ENCODE measurements around the gene PXMP4. TPM values are rescaled to one million over a fixed set of nuclear protein-coding genes. Genes with fewer than 3 reads are reported as not detected.

Gene PXMP4
- total and polyA plus RNA-seq, 9 of the 15 experiments (the other 6 are each of a cell fraction or from before 2014, with no cell fraction given) = 4.8 to 29.1 (median 6.8) TPM

DNA sequence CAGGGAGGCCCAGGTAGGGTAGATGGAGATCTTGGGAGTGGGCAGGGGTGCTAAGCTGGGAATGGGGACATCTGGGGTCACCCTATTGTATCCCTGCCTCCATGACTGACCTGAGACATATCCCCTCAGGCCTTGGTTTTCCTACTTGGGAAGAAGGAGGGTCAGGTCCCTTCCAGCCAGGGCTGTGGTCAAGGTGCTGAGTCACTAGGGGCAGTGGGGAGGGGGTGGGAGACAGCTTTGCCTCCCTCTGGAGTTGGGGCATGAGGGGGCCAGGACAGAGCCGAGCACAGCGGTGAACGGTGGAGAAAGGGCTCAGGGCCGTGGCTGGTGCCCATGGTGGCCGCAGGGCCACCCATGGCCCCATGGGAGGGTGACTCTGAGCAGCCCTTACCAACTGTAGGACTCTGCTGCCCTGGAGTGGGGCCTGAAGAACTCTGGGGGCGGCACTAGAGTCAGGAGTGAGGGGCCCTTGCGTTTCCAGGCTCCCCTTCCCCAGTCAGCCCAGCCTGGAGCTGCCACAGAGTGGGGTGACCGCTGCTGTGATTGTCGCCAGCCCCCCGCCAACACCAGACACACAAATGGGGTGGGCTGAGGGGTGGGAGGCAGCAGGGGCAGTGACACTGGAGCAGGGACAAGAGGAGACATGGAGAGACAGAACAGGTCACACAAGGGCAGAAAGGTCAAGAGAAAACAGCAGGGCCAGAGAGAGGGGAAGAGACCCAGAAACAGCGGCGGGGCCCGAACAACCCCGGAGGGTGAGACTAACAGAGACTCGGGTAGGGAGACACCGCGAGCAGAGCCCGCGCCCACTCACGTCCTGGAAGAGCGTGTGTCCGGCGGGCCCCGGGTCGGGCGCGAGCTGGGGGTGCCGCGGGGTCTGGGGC is 46.5 kb downstream of the PXMP4 start (continued):
- TF ChIP-seq RCOR1 (IDR thresholded peaks at IDR 0.05; ENCODE audit: borderline replicate concordance in 1 of 2, low read depth in 2 of 2, low read length in 2 of 2) (no peak), TAF15 (IDR thresholded peaks at IDR 0.05; ENCODE audit: low read depth, low read length) (no peak), MLLT1 (IDR thresholded peaks at IDR 0.05) (peak in 1 of 2 experiments; percentile 60; a peak in 1 of 4 replicates), POLR2B (IDR thresholded peaks at IDR 0.05; ENCODE audit: low read depth, partially characterized antibody) (no peak), SAP30 (IDR thresholded peaks at IDR 0.05; ENCODE audit: borderline replicate concordance, insufficient read depth, low read depth, low read length, poor library complexity, severe bottlenecking) (peak; percentile 6), C11orf30 (IDR thresholded peaks at IDR 0.05; ENCODE audit: low read depth) (peak; percentile 82), ATF1 (CRISPR knock-in tag; IDR thresholded peaks at IDR 0.05) (no peak), ATF1 (tag; IDR thresholded peaks at IDR 0.05) (no peak), STAG1 (CRISPR knock-in tag; IDR thresholded peaks at IDR 0.05; ENCODE audit: borderline replicate concordance) (0 out of 2 replicates have a peak, but pooled peaks have one; percentile 17), BACH1 (tag; IDR thresholded peaks at IDR 0.05) (no peak), ZFP30 (CRISPR knock-in tag; IDR thresholded peaks at IDR 0.05; ENCODE audit: borderline replicate concordance) (no peak)
- TF ChIP-seq, protein P1, sequence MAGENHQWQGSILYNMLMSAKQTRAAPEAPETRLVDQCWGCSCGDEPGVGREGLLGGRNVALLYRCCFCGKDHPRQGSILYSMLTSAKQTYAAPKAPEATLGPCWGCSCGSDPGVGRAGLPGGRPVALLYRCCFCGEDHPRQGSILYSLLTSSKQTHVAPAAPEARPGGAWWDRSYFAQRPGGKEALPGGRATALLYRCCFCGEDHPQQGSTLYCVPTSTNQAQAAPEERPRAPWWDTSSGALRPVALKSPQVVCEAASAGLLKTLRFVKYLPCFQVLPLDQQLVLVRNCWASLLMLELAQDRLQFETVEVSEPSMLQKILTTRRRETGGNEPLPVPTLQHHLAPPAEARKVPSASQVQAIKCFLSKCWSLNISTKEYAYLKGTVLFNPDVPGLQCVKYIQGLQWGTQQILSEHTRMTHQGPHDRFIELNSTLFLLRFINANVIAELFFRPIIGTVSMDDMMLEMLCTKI (IDR thresholded peaks at IDR 0.05; ENCODE audit: partially characterized antibody) = no peak
- TF ChIP-seq, protein P2, sequence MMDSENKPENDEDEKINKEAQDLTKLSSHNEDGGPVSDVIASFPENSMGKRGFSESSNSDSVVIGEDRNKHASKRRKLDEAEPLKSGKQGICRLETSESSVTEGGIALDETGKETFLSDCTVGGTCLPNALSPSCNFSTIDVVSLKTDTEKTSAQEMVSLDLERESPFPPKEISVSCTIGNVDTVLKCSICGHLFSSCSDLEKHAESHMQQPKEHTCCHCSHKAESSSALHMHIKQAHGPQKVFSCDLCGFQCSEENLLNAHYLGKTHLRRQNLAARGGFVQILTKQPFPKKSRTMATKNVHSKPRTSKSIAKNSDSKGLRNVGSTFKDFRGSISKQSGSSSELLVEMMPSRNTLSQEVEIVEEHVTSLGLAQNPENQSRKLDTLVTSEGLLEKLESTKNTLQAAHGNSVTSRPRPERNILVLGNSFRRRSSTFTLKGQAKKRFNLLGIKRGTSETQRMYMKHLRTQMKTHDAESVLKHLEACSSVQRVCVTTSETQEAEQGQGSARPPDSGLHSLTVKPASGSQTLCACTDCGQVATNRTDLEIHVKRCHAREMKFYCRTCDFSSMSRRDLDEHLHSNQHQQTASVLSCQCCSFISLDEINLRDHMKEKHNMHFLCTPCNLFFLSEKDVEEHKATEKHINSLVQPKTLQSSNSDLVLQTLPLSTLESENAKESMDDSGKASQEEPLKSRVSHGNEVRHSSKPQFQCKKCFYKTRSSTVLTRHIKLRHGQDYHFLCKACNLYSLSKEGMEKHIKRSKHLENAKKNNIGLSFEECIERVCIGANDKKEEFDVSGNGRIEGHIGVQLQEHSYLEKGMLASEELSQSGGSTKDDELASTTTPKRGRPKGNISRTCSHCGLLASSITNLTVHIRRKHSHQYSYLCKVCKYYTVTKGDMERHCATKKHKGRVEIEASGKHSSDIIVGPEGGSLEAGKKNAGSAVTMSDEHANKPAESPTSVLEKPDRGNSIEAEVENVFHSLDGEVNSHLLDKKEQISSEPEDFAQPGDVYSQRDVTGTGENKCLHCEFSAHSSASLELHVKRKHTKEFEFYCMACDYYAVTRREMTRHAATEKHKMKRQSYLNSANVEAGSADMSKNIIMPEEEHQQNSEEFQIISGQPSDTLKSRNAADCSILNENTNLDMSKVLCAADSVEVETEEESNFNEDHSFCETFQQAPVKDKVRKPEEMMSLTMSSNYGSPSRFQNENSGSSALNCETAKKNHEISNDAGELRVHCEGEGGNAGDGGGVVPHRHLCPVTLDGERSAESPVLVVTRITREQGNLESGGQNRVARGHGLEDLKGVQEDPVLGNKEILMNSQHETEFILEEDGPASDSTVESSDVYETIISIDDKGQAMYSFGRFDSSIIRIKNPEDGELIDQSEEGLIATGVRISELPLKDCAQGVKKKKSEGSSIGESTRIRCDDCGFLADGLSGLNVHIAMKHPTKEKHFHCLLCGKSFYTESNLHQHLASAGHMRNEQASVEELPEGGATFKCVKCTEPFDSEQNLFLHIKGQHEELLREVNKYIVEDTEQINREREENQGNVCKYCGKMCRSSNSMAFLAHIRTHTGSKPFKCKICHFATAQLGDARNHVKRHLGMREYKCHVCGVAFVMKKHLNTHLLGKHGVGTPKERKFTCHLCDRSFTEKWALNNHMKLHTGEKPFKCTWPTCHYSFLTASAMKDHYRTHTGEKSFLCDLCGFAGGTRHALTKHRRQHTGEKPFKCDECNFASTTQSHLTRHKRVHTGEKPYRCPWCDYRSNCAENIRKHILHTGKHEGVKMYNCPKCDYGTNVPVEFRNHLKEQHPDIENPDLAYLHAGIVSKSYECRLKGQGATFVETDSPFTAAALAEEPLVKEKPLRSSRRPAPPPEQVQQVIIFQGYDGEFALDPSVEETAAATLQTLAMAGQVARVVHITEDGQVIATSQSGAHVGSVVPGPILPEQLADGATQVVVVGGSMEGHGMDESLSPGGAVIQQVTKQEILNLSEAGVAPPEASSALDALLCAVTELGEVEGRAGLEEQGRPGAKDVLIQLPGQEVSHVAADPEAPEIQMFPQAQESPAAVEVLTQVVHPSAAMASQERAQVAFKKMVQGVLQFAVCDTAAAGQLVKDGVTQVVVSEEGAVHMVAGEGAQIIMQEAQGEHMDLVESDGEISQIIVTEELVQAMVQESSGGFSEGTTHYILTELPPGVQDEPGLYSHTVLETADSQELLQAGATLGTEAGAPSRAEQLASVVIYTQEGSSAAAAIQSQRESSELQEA (IDR thresholded peaks at IDR 0.05; ENCODE audit: low read depth) = no peak
- TF ChIP-seq, protein P3, sequence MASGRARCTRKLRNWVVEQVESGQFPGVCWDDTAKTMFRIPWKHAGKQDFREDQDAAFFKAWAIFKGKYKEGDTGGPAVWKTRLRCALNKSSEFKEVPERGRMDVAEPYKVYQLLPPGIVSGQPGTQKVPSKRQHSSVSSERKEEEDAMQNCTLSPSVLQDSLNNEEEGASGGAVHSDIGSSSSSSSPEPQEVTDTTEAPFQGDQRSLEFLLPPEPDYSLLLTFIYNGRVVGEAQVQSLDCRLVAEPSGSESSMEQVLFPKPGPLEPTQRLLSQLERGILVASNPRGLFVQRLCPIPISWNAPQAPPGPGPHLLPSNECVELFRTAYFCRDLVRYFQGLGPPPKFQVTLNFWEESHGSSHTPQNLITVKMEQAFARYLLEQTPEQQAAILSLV (tag; IDR thresholded peaks at IDR 0.05) = no peak
